Stimulated activated CD4-positive, alpha-beta T cell treated with anti-CD3 and anti-CD28 coated beads, Interleukin-4, amount 100 ng/mL, for 1 hour (primary cell): ENCODE measurements around the gene PGBD5.

Experiments used
- DNase-seq: peaks from one replicate; pipeline ENCODE4 v3.0.0-alpha.2; 2020

Gene PGBD5

DNA sequence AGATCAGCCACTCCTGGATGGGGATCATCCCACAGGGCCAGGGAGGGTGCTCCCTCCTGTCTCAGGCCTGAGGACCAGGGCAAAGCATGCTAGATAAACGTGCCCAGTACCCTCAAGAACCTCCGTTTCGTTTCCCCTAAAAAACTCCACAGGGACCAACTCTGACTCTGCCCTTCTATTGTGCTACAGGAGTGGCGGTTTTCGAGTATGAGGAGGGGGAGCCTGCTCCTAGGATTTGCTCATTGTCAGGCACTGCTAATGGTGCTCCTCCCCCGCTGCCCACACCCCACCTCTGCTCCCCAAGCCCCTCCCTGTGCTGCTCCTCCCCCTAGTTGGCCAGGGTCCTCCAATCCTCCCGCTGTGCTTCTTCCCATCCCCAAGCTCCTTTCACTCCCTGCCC, 32.0 kb downstream of the PGBD5 start:
- no peak for DNase-seq

DNA sequence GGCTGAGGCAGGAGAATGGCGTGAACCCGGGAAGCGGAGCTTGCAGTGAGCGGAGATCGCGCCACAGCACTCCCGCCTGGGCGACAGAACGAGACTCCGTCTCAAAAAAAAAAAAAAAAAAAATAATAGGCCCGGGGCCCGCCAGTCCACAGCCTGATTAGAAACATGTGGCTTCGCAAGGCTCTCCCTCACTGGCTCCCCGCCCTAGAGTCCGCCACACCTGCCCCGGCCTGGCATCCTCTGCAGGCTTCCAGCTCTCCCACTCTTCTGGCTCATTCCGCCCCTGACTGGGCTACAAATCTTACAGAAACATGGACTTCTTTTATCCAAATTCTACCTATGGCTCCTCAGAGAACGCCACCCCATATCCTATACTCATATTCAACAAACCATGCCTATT, 32.4 kb downstream of the PGBD5 start:
- no peak for DNase-seq

DNA sequence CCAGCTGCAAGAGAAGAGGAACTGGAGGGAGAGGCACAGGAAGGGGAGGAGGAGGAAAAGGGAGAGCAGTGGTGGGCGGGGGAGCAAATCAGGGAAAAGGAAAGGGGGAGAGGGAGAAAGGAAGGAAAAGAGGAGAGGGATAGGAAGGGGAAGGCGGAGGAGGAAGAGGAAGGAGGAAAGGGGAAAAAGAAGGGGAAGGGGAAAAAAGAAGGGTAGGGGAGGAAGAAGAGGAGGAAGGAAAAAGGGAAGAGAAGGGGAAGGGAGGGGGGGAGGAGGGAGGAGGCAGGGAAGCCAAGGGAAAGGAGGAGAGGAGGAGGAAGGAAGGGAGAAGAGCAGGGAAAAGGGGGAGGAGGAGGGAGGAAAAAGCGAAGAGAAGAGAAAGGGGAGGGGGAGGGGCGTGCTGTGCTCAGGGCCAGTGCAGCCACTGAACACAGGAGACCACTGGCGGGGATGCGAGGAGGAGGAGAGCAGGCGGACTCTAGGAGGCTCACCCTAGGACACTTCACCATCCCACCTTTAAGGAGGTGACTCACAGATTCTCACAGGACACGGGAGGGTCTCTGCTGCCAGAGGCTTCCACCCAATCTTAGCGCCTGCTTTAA, 33.1 kb downstream of the PGBD5 start:
- no peak for DNase-seq

DNA sequence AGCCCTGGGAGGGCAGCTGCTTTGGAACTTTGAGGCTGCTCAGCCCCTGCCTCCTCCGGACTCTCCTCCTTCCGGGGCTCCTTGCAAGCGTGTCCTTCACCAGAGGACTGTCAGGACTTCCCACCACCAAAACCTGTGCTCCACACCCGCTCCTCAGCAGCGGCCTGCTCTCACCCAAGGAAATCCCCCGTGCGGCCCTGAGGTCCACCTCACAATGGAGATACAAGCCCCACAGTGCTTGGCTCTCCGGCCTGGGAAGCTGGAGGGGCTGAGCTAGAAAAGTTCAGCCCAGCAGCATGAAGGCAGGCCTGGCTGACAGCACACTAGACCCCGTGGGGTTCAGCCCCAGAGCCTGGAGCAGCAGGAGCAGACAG, 33.6 kb downstream of the PGBD5 start:
- no peak for DNase-seq

DNA sequence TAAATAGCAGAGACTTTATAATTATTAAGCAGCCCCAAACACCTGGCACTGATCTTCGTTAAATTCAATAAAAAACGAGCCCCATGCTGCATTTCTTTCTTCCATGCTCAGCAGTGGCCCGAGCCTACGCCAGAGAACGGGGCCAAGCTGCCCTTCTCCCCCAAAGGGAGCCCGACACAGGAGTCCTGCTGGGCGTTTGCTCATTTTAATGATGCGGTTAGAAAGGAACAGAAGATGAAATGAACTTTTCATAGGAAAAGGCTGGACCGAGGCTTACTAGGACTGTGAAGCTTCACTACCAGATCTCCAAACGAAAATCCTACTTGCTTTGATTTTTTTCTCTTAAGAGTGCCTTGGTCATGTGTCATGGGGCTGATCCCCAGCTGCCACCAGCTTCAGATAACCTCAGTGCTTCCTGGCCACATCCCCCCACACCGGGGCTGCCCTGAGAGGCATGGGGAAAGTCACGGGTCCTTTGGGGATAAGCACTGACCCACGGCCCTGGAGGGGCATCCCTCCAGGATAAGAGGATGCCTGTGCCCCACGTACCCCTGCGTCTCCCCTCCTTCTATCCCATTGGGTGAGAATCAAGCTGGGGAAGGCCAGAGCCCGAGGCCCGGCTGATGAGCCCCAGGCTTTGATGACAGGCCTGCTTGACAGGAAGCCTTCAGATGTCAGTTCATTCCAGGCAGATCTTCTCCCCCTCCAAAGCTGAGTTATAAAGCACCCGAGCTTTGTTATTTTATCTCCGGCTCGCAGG, 34.2 kb downstream of the PGBD5 start:
- no peak for DNase-seq

DNA sequence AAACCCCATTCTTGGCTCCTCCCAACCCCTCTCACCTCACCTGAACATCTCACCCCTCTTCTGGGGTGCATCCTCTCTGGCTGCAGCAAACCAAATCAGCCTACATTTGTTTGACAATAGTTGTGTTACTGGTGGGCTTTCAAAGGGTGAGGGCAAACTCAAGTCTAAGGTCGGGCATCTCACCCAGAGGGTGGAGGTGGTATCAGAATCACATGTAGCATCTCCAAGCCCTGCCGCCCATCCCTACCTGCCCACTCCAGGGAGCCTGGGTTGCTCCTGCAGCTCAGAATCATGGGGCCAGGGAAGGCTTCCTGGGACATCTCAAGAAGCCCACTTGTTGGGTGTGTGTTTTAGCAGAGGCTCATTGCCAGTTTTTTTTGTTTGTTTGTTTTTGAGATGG, 35.8 kb downstream of the PGBD5 start:
- no peak for DNase-seq

DNA sequence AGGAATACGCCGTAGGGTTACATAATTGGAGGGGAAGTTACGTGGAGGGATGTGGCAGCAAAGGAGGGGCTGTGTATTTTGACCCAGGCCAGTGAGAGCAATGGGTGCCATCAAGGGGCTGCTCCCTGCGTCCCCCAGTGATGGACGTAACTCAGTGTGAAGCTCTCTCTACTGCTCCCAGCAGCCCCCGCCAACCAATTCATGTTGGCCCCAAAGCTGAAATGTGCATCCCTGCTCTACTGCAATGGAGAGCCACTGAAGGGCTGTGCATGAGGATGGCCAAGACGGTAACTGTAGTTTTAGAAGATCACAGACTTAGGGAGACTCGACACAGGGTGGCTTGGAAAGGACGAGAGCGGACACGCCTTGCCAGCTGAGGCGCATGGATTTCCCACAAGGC, 38.3 kb downstream of the PGBD5 start:
- no peak for DNase-seq

DNA sequence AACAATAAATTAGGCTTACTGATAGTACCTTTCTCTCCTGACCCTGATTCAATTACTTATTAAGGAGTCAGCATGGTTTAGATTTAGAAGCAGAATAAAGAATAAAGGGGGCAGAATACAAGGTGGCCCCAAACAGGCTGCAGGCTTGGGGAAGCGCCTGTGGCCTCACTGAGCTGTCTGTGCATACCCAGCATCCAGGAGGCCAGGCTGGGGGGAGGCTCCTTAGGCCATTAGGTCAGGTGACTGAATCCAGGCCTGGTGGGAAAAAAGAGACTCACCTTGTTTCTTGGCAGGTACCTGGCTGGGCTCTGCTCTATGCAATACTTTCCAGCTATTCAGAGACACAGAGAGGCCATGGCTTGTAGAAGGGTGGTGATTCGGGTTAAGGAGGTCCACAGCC, 38.8 kb downstream of the PGBD5 start:
- no peak for DNase-seq

DNA sequence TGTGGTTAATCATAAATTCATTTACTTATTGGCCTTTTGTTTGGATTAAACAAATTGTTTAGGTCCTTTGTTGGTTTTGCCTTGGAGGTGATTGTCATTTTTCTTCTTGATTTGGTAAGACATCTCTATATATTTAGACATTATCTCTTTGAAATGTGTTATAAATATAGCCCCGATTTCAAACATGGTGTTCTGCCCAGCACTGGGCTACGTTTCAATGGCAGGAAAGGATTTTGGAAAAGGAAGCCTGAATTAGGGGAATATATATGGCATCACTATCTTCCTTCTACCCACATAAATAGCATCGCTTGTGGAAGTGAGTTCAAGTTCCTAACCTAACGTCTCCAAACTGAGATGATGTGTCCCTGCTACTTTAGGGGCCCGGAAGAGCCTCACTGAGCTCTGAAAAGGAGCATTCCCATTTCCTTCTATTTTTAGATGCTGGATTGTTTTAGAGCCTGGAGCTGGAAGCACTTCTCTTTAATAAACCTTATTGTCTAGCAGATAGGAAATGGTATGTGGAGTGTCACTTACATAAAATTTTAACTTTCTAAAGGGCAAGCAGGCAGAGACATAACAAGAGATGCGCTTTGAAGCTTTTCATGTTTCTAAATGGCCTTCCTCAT, 39.4 kb downstream of the PGBD5 start:
- no peak for DNase-seq

DNA sequence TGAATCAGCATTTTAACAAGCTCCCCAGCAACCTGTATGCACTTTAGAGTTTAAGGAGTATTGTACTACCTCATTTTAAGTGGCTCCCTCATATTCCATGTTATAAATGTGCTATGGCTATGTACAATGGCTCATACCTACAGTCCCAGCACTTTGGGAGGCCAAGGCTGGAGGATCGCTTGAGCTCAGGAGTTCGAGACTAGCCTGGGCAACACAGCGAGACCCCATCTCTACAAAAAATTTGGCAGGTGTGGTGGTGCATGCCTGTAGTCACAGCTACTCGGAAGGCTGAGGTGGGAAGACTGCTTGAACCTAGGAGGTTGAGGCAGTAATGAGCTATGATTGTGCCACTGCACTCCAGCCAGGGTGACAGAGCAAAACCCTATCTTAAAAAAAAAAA, 40.2 kb downstream of the PGBD5 start:
- no peak for DNase-seq

DNA sequence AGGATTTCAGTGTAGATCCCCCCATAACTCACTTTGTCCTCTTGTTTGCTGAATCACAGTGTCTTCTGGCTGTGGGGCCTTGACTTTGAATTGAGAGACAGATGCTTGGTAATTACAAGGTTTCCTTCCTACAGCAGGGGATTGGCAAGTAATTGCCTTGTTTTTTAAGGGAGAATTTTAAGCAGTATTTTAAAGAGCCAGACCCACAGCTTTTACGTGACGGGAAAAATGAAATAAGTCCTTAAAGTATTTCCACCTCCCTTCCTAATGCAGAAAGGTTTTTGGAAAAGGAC, 41.0 kb downstream of the PGBD5 start:
- no peak for DNase-seq

DNA sequence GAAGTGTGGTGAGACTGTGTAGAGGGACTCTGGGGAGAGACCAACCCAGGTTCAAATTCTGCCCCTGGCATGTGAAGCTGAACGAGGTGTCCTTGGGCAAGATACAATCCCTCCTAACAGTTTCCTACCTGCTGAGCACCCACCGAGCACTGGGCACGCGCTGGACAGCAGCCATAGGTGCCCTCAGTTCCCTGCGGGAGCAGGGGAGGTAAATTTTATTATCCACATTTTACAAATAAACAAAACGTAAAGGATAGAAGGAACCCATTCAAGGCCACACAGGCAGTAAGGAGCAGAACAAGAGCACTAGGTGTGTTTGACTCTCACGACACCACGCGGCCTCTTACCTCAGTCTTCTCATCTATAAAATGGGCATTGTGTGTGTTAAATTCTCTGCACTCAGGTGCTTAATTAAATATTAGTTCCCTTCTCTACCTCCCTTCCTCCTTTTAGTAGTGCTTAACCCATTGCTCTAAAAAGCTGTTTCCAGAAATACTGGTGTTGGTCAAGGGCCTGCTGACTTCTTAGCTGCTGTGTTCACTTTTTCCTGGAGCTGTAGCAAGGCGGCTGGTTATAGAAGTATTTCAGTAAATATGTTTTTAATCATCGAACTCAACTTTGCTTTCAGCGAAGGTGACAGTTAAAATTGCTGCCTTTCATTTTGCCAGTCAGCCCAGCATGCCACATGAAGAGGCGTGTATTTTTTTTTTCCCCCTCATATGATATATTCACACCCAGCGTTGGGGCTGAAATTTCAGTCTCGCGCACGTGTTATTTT, 41.6 kb downstream of the PGBD5 start:
- DNase-seq = no peak

DNA sequence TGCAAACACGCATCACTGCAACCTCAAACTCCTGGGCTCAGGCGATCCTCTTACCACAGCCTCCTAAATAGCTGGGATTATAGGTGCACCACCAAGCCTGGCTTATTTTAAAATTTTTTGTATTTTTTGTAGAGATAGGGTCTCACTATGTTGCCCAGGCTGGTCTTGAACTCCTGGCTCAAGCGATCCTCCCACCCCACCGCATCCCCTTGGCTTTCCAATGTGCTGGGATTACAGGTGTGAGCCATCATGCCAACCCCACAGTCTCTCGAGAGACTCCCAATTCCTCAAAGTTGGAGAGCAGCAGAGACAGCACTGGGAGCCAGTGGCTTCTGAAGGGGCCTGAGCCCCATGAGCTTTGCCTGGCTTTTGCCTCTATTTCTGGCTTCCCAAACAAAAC, 42.7 kb downstream of the PGBD5 start:
- DNase-seq = no peak

DNA sequence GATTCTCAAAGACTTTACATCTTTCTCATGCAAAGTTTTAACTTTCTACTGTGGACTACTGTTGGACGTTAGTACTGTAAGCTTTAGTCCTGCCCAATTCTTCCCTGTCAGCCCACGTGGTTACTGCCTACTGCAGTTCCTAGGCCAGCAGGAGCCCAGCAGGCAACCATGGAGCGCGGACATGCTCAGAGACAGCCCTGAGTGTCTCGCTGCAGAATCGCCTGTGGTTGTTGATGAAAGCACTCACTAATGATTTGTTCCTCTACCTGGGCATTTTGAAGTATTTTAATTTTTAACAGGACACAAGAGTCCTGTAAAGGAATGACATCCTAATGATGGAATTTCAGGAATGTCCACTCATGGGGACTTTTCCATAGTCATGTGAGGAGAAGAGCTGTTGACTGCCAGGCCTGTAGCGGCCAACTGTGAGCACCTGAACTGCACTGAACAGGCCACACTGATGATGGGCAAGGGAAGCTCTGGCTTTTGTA, 44.1 kb downstream of the PGBD5 start:
- no peak for DNase-seq

DNA sequence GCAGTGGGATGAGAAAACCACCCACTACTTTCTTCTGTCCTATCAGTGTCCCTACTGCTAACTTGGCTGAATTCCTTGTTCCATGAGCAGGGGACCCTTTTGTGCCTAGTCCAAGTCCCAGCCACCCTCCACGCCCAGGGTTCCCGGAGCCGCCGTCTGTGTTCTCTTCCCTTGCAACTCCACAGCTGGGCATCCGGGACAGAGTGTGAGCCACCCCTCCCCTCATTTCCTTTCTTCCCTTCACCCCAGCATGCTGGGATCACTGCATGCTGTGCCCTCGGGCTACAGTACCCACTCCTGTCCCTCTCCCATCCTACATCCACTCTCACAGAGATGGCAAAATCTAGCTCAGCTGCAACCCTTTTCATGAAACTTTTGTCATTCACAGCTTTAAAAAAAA, 44.5 kb downstream of the PGBD5 start:
- no peak for DNase-seq

DNA sequence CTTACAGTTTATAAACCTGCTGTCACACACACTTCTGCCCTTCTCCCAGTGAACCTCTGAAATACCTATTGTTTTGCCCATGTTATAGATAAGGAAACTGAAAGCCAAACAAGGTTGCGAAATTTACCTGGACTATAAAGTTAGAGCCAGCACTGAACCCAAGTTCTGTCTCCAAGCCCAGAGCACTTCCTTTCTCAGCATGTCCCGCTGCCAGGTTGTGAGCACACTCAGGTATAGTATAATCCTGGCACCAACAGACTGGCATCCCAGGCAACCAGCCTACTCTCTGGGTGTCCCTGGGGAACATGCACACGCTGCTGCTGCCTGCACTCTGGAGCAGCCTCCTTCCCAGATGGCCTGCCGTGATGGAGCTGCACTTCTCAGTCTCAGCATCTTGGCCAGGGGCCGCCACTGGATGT, 45.1 kb downstream of the PGBD5 start:
- no peak for DNase-seq

DNA sequence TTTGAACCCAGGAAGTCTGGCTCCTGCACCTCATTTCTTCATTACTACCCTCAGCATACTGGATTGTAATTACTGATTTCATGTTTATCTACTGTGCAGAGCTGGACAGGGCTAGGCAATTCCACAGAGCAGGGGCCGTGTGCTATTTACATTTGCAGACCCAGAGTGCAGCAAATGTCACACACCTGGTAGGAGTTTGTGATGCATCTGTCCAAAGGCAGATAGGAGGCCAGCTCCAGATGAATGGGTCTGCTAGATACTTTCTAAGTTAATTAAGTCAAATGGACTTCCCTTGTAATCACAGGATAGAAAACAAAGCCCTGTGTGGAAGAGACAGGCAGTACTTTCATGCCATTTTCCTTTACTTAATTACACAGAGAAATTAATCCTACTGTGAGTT, 46.2 kb downstream of the PGBD5 start:
- DNase-seq = no peak

DNA sequence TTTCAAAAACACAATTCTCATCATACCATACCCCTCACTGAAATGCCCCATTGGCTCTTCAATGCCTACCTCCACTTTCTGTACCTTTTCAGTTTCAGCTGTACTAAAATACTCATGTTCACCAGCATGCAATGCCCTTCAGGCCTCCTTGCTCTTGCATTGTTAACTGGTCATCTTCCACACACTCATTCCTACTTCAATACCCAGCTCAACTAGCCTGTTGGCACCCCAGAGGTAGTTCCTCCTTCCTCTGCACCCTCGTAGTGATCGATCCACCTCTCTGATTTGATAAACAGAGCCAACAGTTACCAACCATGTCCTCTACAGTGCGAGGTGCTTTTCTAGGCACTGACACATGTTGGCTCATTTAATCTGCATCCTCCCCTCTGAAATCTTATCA, 46.7 kb downstream of the PGBD5 start:
- no peak for DNase-seq

DNA sequence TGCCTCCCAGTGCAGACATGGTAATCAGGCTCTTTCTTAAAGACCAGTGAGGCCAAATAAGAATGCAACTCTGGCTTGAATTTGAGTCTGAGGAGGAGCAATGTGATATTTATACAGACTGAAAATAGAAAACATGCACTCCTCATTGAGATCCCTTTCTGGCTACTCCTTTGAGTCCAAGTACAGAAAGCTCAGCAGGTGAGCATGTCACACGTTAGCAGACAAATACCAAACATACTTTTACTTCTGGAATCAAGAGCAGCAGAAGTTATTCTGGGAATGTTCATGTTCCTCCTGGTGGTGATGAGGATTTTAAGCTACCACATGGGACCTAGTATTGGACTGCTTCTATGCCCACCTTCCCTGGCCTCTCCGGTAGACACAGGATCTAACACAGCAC, 48.3 kb downstream of the PGBD5 start:
- DNase-seq = no peak

DNA sequence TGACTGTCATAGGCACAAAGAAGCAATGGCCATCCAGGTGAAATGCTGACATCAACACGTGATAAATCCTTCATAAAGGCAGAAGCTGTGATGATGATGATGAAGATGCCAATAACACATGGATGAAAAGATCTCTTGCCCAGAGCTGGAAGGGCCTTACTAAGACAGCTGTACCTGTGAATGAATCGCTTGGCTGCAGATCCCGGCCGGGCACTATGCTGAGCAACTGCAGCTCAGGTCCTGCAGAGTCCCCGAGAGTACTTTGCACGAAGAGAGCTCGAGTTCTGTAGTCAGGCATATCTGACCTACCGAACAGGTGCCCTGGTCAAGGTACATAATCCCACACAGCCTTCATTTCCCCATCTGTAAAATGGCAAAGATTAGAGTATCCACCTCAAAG, 48.8 kb downstream of the PGBD5 start:
- no peak for DNase-seq

DNA sequence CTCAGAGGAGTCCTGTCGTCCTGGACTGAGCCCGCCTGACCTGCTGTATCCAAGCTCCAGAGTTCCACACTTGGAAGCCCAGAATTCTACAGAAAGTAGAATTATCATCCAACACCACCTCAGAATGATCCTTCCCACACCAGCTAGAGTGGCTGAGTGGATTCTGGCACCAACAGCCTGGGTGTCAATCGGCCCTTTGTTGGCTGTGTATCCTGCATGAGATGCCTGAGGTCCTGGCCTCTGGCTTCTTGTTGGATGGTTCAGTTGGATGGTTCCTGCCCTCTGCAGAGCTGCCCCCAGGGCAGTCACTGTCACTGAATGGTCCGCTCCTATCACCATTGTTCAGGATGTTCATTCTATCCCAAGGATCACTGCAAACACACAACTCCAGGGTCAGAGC, 49.8 kb downstream of the PGBD5 start:
- DNase-seq = no peak

DNA sequence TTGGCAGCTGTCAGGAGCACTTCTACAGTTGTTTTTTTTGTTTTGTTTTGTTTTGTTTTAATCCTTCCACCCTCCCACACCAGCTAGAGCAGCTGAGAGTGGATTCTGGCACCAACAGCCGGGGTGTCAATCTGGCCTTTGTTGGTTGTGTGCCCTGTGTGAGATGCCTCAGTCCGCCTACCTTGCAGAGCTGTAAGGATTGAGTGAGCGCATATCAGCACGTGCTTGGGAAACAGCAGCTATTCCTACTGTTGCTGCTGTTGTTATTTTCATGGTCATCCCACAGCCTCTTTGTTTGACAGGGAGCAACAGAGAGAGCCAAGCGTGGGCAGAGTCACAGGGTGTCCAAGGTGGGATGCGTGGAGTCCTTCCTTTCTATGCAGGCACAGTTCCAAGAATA, 50.4 kb downstream of the PGBD5 start:
- no peak for DNase-seq

DNA sequence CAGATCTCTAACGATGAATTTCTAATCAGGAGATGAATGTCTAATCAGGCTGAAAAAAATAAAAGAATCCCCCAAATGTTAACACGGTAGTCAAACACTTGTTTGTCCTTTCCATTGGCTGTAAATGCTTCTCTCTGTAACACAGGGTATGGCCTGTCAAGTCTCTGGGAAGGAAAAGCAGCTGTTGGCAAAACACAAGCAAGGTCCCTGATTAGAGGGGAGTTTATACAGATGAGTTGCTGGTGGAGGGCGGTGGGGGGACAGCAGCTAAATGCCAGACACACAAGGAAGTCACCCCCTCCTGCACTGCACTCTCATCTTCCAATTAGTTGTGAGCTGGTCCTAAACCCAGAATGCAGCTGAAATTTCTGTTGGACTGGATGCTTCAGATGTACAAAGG, 51.0 kb downstream of the PGBD5 start:
- DNase-seq = no peak
